ENCODE measurements around the gene DHX58.

GRCh38 chr17:42055496-42055895 lies 57.0 kb downstream of the DHX58 start:
- no peak for TF ChIP-seq CTCF (IDR thresholded peaks at IDR 0.05)
- no peak for TF ChIP-seq POLR2A (IDR thresholded peaks at IDR 0.05)
